ENCODE measurements around the gene UBALD1. TPM values are rescaled to one million over a fixed set of nuclear protein-coding genes. Genes with fewer than 3 reads are reported as not detected.

The UBALD1 gene
- total RNA-seq, 1 experiment from 2014 or later = 24.6 TPM

DNA sequence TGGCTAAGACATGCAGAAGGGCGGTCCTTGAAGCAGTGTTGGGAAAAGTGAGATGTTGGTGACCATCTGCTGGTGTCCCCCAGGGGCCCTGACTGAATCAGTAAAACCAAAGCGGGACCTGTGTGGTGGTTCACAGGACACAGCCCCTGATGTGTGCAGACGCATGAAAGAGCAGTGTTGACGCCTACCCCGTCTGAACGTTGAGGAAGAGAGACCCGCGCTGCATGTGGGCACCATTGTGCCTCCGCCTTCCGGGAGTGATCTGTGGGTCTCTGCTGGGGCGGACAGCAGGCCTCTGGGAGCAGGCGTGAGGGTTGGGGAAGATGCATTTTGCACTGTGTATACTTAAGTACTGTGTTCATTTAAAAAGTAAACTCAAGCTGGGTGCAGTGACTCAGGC, 41.5 kb upstream of the UBALD1 start:
- POLR2A ChIA-PET (ENCODE audit: unreplicated experiment) = no interaction called here

DNA sequence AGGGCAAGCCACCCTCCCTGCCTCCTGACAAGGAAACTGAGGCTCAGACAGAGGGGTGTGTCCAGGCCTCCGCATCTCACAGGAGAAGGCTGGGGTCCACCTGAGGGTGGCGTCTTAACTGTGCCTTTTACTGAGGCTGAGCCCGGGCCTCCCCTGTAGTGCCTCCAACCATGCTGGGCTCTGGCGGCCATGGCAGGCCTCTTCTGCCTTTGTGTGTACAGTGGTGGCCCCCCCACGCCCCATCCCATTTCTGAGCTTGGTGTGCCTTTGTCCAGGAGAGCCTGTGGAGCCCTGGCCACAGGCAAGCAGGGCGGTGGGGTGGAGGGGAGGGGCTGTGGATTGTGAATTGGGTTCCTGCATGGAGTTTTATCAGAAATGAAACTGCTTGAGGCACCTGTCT, 41.1 kb upstream of the UBALD1 start:
- CTCF ChIA-PET = no interaction called here
- Histone ChIP-seq H3F3A (ENCODE audit: low read length, unreplicated experiment) (no peaks in the 10 kb centered on the region), H2AFZ (ENCODE audit: low read length) (no peak overlapping the region), H3K9ac (ENCODE audit: low read length) (no peak overlapping the region), H3K9me2 (replicated peaks; ENCODE audit: low read length) (no peaks in the 10 kb centered on the region), H3K9me3 (ENCODE audit: low read length) (no peaks in the 10 kb centered on the region), H3K4me3 (ENCODE audit: low read length) (no peak overlapping the region), H3K4me2 (ENCODE audit: low read length) (no peak overlapping the region), H4K20me1 (ENCODE audit: low read length) (no peaks in the 10 kb centered on the region), H3K4me1 (ENCODE audit: insufficient read depth, low read length) (no peaks in the 10 kb centered on the region), H3K79me2 (ENCODE audit: low read length) (no peaks in the 10 kb centered on the region), H3K27ac (ENCODE audit: low read length) (no peak overlapping the region), H3K27me3 (ENCODE audit: low read length) (no peaks in the 10 kb centered on the region), H3K36me3 (ENCODE audit: low read depth, low read length) (no peaks in the 10 kb centered on the region)
- DNase-seq (no peak), ATAC-seq (no peak)
- TF ChIP-seq EZH2 (IDR thresholded peaks at IDR 0.05; ENCODE audit: low read length, unreplicated experiment) = no peak
- TF ChIP-seq, protein P1, sequence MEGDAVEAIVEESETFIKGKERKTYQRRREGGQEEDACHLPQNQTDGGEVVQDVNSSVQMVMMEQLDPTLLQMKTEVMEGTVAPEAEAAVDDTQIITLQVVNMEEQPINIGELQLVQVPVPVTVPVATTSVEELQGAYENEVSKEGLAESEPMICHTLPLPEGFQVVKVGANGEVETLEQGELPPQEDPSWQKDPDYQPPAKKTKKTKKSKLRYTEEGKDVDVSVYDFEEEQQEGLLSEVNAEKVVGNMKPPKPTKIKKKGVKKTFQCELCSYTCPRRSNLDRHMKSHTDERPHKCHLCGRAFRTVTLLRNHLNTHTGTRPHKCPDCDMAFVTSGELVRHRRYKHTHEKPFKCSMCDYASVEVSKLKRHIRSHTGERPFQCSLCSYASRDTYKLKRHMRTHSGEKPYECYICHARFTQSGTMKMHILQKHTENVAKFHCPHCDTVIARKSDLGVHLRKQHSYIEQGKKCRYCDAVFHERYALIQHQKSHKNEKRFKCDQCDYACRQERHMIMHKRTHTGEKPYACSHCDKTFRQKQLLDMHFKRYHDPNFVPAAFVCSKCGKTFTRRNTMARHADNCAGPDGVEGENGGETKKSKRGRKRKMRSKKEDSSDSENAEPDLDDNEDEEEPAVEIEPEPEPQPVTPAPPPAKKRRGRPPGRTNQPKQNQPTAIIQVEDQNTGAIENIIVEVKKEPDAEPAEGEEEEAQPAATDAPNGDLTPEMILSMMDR (conservative IDR thresholded peaks at IDR 0.05; ENCODE audit: low read depth, low read length) = no peak
- TF ChIP-seq EZH2phosphoT487 (IDR thresholded peaks at IDR 0.05; ENCODE audit: borderline replicate concordance, low read length) = no peak
- POLR2A ChIA-PET (ENCODE audit: unreplicated experiment) = no interaction called here
- no TSS peak for BruUV-seq (replicated peaks)
- intact Hi-C loops (cut with micrococcal nuclease) = no loop called here

More for the DNA sequence above, 41.5 kb upstream of the UBALD1 start:
- Histone ChIP-seq H3K9ac (ENCODE audit: low read length) (no peak overlapping the region), H3K27ac (ENCODE audit: low read length) (no peak overlapping the region), H3K9me3 (ENCODE audit: low read length) (no peaks in the 10 kb centered on the region), H3K27me3 (ENCODE audit: low read length) (no peaks in the 10 kb centered on the region), H3K4me2 (ENCODE audit: low read length) (no peak overlapping the region), H3F3A (ENCODE audit: low read length, unreplicated experiment) (no peaks in the 10 kb centered on the region), H3K9me2 (replicated peaks; ENCODE audit: low read length) (no peaks in the 10 kb centered on the region), H4K20me1 (ENCODE audit: low read length) (no peaks in the 10 kb centered on the region), H3K4me1 (ENCODE audit: insufficient read depth, low read length) (no peaks in the 10 kb centered on the region), H3K36me3 (ENCODE audit: low read depth, low read length) (no peaks in the 10 kb centered on the region), H3K79me2 (ENCODE audit: low read length) (no peaks in the 10 kb centered on the region), H2AFZ (ENCODE audit: low read length) (no peak overlapping the region), H3K4me3 (ENCODE audit: low read length) (no peak overlapping the region)
- no peak for ATAC-seq
- TF ChIP-seq EZH2 (IDR thresholded peaks at IDR 0.05; ENCODE audit: low read length, unreplicated experiment) = no peak
- TF ChIP-seq, protein P1 (conservative IDR thresholded peaks at IDR 0.05; ENCODE audit: low read depth, low read length) = no peak
- TF ChIP-seq EZH2phosphoT487 (IDR thresholded peaks at IDR 0.05; ENCODE audit: borderline replicate concordance, low read length) = no peak
- CTCF ChIA-PET = no interaction called here
- DNase-seq = no peak
- intact Hi-C loops (cut with micrococcal nuclease) = no loop called here
- no TSS peak for BruUV-seq (replicated peaks)

DNA sequence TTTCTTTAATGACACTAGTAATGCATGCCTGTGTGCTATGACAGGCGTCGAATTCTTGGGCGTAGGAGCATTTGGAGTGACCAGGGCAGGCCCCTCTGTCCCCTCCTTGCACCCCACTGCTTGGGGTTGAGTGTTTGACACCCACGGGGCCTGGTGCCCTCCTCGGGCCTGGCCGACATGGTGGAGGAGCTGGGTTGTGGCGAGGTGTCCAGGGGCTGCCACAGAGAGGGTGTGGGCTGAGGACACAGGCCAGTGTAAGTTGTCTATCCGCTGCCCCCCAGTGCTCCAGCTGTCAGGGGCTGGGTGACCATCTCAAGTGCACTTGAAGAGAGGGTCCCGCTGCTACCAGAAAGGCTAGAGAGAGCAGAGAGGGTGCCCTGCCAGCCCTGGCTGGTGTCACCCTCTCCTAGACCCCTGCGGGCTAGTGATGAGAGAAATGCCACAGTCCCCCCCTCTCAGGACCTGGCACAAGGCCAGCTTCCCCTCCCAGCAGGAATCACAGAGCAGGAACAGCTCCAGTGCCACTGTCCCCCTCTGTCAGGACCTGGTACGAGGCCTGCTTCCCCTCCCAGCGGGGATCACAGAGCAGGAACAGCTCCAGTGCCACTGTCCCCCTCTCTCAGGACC, 40.4 kb upstream of the UBALD1 start:
- no peaks in the 10 kb centered on the region for H3K27me3 ChIP-seq (ENCODE audit: low read length)
- H3K9me2 ChIP-seq (replicated peaks; ENCODE audit: low read length) = no peaks in the 10 kb centered on the region
- H3K4me3 ChIP-seq (ENCODE audit: low read length) = no peak overlapping the region
- no peaks in the 10 kb centered on the region; the same call in 1 of the 2 replicates for H3K36me3 ChIP-seq (ENCODE audit: low read depth, low read length)
- no peak for DNase-seq
- CTCF ChIA-PET = no interaction called here
- no peaks in the 10 kb centered on the region for H3K4me1 ChIP-seq (ENCODE audit: insufficient read depth, low read length)
- H3F3A ChIP-seq (ENCODE audit: low read length, unreplicated experiment) = no peaks in the 10 kb centered on the region
- H2AFZ ChIP-seq (ENCODE audit: low read length) = no peak overlapping the region
- no peak overlapping the region for H3K9ac ChIP-seq (ENCODE audit: low read length)
- no peak for ATAC-seq
- no TSS peak for BruUV-seq (replicated peaks)
- H3K79me2 ChIP-seq (ENCODE audit: low read length) = no peaks in the 10 kb centered on the region
- H3K9me3 ChIP-seq (ENCODE audit: low read length) = no peaks in the 10 kb centered on the region
- no peak for TF ChIP-seq EZH2 (IDR thresholded peaks at IDR 0.05; ENCODE audit: low read length, unreplicated experiment)
- no peak for TF ChIP-seq EZH2phosphoT487 (IDR thresholded peaks at IDR 0.05; ENCODE audit: borderline replicate concordance, low read length)
- TF ChIP-seq, protein P1 (conservative IDR thresholded peaks at IDR 0.05; ENCODE audit: low read depth, low read length) = no peak
- no peak overlapping the region for H3K4me2 ChIP-seq (ENCODE audit: low read length)
- H4K20me1 ChIP-seq (ENCODE audit: low read length) = no peaks in the 10 kb centered on the region
- intact Hi-C loops (cut with micrococcal nuclease) = no loop called here
- POLR2A ChIA-PET (ENCODE audit: unreplicated experiment) = no interaction called here
- no peak overlapping the region for H3K27ac ChIP-seq (ENCODE audit: low read length)
